OCI-LY3 (cell line): ENCODE results near the gene NVL.

Experiments
- EZH2phosphoT487 ChIP-seq: fragments of 200-600 bp; shearing (Covaris generic); IDR thresholded peaks from 2 replicates; pipeline ENCODE4 v1.6.1; 2018; ENCODE audit warnings: antibody characterized with exemption, mixed run types, low read depth
- TF ChIP-seq, protein P1 (sequence below): fragments of 200-600, 300-600 bp; sonication (generic); IDR thresholded peaks from 2 replicates; pipeline ENCODE4 v1.5.1; 2014; ENCODE audit warnings: antibody characterized with exemption, low read length, low read depth

DNA sequence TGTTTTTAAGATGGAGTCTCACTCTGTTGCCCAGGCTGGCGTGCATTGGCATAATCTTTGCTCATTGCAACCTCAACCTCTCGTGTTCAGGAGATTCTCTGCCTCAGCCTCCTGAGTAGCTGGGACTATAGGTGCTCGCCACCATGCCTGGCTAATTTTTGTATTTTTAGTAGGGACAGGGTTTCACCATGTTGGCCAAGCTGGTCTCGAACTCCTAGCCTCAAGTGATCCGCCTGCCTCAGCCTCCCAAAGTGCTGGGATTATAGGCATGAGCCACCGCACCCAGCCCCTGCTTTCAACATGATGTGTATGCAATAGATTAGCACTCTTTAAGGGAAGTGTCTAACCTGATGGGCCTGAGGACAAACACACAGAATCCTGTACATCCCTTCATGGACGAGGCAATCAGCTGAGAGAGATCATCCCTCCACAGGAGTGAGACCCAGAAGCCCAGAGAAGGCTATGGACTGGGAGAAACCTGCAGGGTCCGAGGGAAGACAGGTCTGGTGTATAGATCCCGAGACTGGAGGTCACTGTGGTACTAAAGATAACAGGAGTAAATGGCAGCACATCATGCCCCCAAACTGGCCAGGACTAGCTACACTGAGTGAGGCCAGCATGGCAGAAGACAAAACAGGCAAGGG, 152.5 kb downstream of the NVL start:
- TF ChIP-seq, protein P1, sequence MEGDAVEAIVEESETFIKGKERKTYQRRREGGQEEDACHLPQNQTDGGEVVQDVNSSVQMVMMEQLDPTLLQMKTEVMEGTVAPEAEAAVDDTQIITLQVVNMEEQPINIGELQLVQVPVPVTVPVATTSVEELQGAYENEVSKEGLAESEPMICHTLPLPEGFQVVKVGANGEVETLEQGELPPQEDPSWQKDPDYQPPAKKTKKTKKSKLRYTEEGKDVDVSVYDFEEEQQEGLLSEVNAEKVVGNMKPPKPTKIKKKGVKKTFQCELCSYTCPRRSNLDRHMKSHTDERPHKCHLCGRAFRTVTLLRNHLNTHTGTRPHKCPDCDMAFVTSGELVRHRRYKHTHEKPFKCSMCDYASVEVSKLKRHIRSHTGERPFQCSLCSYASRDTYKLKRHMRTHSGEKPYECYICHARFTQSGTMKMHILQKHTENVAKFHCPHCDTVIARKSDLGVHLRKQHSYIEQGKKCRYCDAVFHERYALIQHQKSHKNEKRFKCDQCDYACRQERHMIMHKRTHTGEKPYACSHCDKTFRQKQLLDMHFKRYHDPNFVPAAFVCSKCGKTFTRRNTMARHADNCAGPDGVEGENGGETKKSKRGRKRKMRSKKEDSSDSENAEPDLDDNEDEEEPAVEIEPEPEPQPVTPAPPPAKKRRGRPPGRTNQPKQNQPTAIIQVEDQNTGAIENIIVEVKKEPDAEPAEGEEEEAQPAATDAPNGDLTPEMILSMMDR, result no peak
- no peak for TF ChIP-seq EZH2phosphoT487
